Stimulated activated CD8-positive, alpha-beta memory T cell treated with anti-CD3 and anti-CD28 coated beads, Interleukin-7, amount 100 ng/mL, for 4 hours (primary cell): ENCODE results near the gene UBE2F.
A peak's percentile ranks its signal among the peaks of the same experiment; 100 is the strongest.
"Not testable (repeated sequence)": the region's sequence is repeated elsewhere in the genome, so short reads cannot be mapped to it uniquely, and the experiment has no call there.

Experiments
- DNase-seq, 2 donors: peaks; one replicate each; pipeline ENCODE4 v3.0.0-alpha.2; 2020; ENCODE audit warnings: low read depth in 2 of 2

The UBE2F gene

DNA sequence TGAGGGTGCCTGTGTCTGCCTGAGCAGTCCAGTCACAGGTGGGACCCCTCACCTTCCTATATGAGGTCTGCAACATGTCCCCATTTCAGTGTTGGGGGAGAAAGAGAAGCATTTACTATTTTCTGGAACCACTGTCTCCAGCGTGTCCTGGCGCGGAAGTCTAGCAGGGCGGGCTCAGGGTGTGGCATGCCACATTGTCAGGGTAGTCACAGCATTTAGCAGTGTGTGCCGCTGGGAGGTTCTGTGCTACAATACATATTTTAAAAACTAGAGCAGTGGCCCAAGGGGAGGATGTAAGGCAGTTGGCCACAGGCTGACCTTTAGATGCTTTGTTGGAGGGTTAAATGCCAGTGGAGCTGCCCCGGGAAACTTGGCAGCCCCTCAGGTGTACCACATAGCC lies 12.5 kb downstream of the UBE2F start:
- DNase-seq, result no peak

- DNase-seq, result no peak
These were observed 13.3 kb downstream of the UBE2F start for GRCh38 chr2:237980087-237980486.

- DNase-seq, result no peak
These were observed 13.9 kb downstream of the UBE2F start for GRCh38 chr2:237980751-237981150.

DNA sequence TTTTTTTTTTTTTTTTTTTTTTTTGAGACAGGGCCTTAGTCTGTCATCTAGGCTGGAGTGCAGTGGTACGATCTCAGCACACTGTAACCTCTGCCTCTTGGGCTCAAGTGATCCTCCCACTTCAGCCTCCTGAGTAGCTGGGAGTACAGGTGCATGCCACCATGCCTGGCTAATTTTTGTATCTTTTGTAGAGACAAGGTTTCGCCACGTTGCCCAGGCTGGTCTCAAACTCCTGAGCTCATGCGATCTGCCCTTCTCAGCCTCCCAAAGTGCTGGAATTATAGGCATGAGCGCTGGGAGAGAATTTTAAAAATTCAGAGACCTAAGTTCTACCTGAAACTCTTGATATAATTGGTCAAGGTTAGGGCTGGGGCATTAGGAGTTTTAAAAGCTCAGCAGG lies 14.8 kb downstream of the UBE2F start:
- DNase-seq, result not testable (repeated sequence)

DNA sequence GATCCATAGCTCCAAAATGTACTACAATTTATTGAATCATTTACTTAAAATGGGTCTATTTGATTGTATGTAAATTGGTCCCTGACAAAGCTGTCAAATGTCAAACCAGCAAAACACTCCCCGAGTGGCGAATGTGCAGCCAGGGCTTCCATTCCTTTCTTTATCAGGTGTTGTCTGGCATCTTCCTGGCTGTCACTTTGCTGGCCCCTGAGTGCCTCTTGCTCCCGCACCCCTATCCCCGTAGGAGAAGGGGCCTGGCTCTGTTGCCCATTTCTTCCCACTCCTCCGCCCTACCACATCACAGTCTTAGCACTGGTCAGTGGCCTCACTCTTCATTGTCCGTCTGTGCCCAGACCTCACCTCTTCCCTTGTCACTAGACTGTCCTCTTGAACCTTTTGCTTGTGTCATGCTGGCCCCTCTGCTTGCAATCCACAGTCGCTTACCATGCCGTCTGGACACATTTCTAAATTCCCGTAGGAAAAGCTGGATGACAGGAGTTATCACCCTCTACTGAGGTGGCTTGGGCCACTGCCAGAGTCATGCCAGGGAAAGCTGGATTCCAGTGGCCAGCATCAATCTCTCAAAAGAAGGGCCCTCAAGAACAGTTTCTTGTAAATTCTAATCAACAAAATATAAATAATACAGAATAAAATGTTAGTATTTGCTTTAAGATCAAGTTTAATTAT lies 15.4 kb downstream of the UBE2F start:
- DNase-seq, result no peak

GRCh38 chr2:237983922-237984321 lies 17.1 kb downstream of the UBE2F start:
- DNase-seq, result no peak

DNA sequence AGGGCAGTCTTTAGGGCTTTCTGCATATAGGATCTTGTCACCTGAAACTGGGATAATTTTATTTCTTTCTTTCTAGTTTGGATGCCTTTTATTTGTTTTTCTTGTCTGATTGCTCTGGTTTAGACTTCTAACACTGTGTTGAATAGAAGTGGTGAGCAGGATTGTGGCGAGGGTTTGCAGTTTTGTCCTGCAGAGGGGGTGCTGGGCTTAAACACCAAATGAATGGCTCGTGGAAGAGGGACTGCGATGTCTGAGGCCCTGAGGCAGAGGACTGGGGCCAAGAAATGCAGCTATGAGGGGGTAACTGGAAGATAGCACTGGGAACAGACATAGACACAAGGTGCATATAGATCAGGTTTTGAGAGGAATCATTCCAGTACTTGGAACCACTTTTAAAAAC lies 20.5 kb downstream of the UBE2F start:
- DNase-seq, result no peak

GRCh38 chr2:237993701-237994100 lies 26.9 kb downstream of the UBE2F start:
- no peak for DNase-seq

- DNase-seq, result no peak
These were observed 28.2 kb downstream of the UBE2F start for GRCh38 chr2:237995036-237995435.

DNA sequence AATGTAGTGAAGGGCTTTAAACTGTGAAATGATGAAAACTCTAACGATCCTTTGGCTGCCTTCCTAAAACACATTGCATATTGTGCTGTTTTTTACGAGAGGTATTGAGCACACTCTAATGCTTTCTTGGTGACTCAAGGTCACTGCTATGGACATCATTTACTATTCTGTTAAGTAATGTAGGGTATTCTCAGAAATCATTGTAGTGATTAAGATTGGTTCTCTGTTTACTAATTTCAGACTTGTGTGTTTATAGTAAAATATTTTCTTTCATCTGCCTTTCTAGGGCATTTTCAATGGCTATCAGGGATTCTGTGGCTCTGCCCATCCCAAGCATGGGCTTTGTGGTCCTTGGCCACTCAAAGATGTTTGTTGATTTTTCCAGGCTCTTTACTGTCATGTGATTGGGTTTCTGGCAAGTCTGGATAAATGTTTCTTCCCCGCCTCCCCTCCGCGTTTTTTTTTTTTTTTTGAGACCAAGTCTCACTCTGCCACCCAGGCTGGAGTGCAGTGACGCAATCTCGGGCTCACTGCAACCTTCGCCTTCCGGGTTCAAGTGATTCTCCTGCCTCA lies 29.3 kb downstream of the UBE2F start:
- DNase-seq, result no peak

DNA sequence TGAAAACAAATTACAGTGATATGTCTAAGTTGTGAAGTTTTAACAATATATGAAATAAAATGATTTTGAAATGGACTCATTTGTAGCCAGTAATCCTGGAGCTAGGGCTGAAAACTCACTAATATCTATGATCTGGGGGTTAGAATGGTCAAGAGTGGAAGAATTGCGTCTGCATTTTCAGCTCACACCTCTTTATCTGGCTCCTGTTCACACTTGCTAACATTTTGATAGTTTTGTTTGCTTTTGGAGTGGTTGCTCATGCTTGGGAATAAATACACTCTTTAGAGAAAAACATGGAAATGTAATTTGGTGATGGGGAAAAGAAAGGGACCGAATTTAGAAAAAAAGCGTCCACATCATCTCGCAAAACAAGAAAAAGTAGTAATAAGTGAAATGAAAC lies 30.7 kb downstream of the UBE2F start:
- DNase-seq, result no peak

GRCh38 chr2:237998530-237998929 lies 31.7 kb downstream of the UBE2F start:
- peak in 1 of 2 donors; percentile 32 for DNase-seq

DNA sequence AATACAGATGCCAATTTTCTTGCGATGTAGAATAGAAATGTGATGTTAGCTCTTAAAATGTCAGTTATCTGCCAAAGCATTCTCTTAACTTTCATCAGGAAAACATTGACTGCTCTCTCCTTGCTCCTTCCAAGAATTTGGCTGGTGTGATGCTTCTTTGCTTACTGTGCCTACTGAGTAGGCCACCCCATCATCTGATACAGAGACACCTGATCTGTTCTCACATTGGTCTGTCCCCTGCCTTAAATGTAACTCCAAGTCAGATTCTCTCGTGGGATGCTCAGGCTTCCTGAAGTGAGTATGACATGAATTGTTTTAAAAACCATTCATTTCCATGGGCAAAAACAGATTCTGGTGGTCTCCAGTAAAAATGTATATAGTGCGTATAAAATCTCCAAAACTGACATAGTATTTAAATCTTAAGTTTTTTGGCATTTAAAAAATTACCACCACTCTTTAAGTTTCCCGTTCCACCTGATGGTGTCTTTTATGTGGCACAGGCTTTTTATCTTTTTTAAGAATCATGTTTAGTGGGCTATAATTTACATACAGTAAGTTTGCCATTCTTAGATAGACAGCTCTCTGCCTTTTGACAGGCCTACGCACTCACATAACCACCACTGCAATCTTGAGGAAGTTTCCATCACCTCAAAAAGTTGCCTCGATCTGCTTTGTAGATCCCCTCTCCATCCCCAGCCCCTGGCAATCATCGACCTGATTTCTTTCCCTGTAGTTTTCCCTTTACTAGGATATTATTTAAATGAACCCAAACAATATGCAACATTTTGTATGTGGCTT lies 36.6 kb downstream of the UBE2F start:
- DNase-seq, result peak in 1 of 2 donors; percentile 33

DNA sequence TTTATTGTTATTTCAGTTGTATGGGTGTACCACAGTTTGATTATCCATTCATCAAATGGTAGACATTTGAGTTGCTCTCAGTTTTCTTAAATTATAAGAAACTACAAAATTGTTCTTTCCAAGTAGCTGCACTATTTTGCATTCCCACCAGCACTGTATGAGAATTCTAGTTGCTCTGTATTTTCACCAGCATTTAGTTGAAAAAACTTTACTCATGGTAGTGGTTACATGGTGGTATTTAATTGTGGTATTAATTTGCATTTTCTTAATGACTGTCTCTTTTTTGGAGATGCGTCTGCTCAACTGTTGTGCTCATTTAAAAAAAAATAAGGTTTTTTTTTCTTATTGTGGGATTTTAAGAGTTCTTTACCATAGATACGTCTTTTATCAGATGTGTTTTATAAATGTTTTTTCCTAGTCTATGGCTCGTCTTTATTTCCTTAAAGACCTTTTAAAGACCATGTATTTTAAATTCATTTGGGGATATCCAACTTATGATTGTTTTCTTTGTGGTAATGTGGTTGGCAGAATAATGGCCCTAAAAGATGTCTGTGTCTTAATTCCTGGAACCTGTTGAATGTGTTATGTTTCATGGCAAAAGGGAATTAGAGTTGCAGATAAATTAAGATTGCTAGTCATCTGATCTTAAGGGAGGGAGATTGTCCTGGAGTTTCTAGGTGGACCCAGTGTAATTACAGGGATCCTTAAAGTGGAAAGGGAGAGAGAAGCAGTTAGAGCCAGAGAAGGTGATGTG lies 37.4 kb downstream of the UBE2F start:
- DNase-seq, result no peak

- no peak for DNase-seq
These were observed 38.7 kb downstream of the UBE2F start for GRCh38 chr2:238005528-238005927.

DNA sequence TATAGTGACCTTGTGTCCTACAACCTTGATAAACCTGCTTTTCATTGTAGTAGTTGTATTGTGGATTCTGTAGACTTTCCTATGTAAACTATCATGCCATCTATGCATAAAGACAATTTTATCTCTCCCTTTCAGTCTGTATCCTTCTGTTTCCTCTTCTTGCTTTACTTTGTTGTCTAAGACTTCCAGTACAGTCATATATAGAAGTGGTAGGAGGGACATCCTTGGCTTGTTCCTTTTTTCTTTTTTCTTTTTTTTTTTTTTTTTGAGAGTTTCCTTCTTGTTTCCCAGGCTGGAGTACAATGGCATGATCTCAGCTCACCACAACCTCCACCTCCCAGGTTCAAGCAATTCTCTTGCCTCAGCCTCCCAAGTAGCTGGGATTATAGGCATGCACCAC lies 39.7 kb downstream of the UBE2F start:
- no peak for DNase-seq

DNA sequence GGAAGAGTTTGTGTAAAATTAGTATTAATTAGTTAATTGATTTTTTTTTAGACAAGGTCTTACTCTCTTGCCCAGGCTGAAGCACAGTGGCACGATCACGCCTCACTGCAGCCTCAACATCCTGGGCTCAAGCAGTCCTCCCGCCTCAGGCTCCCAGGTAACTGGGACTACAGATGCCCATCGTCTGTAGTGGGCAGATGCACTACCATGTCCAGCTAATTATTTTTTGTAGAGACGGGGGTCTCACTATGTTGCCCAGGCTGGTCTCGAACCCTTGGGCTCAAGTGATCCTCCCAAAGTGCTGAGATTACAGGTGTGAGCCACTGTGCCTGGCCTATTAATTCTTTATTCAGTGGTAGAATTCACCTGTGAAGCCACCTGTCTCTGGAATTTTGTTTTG lies 41.1 kb downstream of the UBE2F start:
- no peak for DNase-seq

- DNase-seq, result no peak
These were observed 42.7 kb downstream of the UBE2F start for GRCh38 chr2:238009563-238009962.

GRCh38 chr2:238010572-238010971 lies 43.8 kb downstream of the UBE2F start:
- DNase-seq, result no peak

DNA sequence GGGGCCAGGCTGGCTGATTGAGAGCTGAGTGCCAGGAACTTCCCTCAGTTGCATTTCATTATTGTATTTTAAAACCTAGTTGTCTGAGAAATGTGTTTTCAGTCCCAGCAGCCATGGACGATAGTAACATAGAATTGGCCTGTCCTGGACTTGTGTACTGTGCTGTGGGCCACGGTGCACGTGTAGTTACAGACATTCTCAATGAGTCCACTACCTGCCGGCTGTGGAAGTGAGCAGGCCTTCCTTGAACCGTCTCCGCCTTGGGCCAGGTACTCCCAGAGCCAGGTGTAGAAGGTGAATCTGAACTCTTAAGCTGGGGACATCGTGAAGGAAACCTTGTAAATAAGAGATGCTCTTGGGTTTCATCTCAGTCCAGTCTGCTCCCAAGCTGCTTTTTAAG lies 47.0 kb downstream of the UBE2F start:
- no peak for DNase-seq

DNA sequence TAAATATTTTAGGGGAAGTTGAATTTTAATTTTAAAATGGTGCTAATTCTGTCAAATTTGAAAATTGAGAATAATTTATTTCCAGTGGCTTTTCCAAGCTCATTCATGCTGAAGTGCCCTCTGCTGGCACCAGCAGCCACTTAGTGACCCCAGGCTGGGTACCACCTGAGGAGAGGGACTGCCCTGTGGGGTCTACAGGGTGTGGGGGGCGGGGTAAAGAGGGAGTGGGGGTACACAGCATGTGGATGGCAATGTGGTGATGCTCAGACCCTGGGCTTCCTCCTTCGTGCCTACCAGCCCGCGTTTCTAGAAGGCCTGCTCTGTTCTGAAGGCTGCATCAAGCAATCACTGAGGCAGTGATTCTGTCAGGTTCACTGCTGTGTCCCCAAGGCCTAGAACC lies 48.9 kb downstream of the UBE2F start:
- no peak for DNase-seq

DNA sequence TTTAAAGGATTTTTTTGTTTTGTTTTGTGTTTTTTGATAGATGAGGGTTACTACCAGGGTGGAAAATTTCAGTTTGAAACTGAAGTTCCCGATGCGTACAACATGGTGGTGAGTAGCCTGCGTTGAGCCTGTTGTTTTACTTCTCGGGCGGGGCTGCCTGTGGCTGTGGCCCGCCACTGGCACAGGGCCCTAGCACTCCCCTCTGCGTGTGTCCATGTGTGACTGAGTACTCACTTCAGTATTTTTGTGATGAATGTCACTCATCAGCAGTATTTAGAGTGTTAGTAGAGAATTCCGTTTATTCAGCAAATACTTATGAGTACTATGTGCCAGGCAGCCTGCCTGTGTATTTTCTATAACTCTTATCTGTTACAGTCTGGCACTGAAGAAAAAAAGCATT lies 49.7 kb downstream of the UBE2F start:
- no peak for DNase-seq
